RPMI7951 (cell line): ENCODE results near the gene RBPMS2. TPM values are rescaled to one million over a fixed set of nuclear protein-coding genes. Genes with fewer than 3 reads are reported as not detected.

Source experiments
- DNase-seq: peaks from one replicate; pipeline ENCODE4 v3.0.0-alpha.2; 2012; ENCODE audit warnings: low read depth
- total RNA-seq: library from RNA; depleted of rRNA; stranded (reverse); fragments of >200 nt; shearing (Covaris generic); gene quantifications from 2 replicates; pipeline ENCODE4 v1.2.3, GENCODE V29; 2014

RBPMS2 gene
- total RNA-seq, 1 experiment from 2014 or later = not detected

GRCh38 chr15:64783796-64784195 is 8.4 kb upstream of the RBPMS2 start:
- no peak for DNase-seq

- no peak for DNase-seq
These were observed 7.4 kb upstream of the RBPMS2 start for GRCh38 chr15:64782751-64783150.

GRCh38 chr15:64781299-64781698 is 5.9 kb upstream of the RBPMS2 start:
- DNase-seq = no peak

GRCh38 chr15:64780600-64781156 is 5.3 kb upstream of the RBPMS2 start:
- no peak for DNase-seq

- no peak for DNase-seq
These were observed 4.2 kb upstream of the RBPMS2 start for GRCh38 chr15:64779630-64780029.

- DNase-seq = no peak
These were observed 3.6 kb upstream of the RBPMS2 start for GRCh38 chr15:64779024-64779423.

- DNase-seq = no peak
These were observed 1.0 kb upstream of the RBPMS2 start for GRCh38 chr15:64776402-64776786.

- no peak for DNase-seq
These were observed 528 bp downstream of the RBPMS2 start for GRCh38 chr15:64774629-64775493.

- DNase-seq = no peak
These were observed 1.3 kb downstream of the RBPMS2 start for GRCh38 chr15:64774037-64774628.

GRCh38 chr15:64773606-64774005 is 1.8 kb downstream of the RBPMS2 start:
- no peak for DNase-seq

- DNase-seq = no peak
These were observed 2.4 kb downstream of the RBPMS2 start for GRCh38 chr15:64772964-64773363.

- no peak for DNase-seq
These were observed 2.9 kb downstream of the RBPMS2 start for GRCh38 chr15:64772488-64772887.

GRCh38 chr15:64770626-64771025 is 4.8 kb downstream of the RBPMS2 start:
- DNase-seq = no peak

- no peak for DNase-seq
These were observed 8.2 kb downstream of the RBPMS2 start for GRCh38 chr15:64767203-64767602.

- no peak for DNase-seq
These were observed 9.3 kb downstream of the RBPMS2 start for GRCh38 chr15:64766058-64766457.

GRCh38 chr15:64763874-64764273 is 11.5 kb downstream of the RBPMS2 start:
- no peak for DNase-seq

- DNase-seq = no peak
These were observed 11.9 kb downstream of the RBPMS2 start for GRCh38 chr15:64763462-64763861.

- no peak for DNase-seq
These were observed 12.4 kb downstream of the RBPMS2 start for GRCh38 chr15:64763021-64763420.

- no peak for DNase-seq
These were observed 12.8 kb downstream of the RBPMS2 start for GRCh38 chr15:64762546-64762945.

- no peak for DNase-seq
These were observed 14.2 kb downstream of the RBPMS2 start for GRCh38 chr15:64761156-64761555.

- DNase-seq = no peak
These were observed 15.3 kb downstream of the RBPMS2 start for GRCh38 chr15:64760056-64760455.

GRCh38 chr15:64755427-64755940 is 19.9 kb downstream of the RBPMS2 start:
- DNase-seq = no peak
